ENCODE measurements around the gene CBFA2T2.
"Not testable (repeated sequence)": the region's sequence is repeated elsewhere in the genome, so short reads cannot be mapped to it uniquely, and the experiment has no call there.

Gene CBFA2T2

GRCh38 chr20:33553516-33553915, 63.6 kb downstream of the CBFA2T2 start:
- DNase-seq, result no peak

DNA sequence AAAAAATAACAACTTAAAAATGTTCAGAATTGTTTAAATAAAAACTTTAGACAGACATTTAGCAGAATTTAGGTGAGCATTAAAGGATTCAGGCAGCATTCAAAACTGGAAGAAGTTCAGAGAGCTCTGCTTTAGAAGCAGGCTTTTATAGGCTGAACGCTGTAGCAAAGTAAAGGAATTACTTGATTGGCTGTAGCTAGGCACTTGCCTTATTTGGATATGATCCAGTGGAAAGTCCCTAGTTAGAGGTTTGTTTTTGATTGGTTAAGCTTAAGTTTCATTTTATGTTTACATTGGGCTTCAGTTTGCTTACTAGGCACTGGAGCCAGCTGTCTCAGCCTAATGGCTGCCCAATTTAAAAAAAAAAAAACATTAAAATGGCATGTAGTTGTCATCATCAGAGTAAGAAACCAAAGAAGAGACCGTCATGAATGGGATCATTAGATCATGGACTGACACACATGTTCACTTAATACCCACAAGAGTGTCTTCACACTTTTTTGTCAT, 65.1 kb downstream of the CBFA2T2 start:
- DNase-seq, result peak; percentile 99

DNA sequence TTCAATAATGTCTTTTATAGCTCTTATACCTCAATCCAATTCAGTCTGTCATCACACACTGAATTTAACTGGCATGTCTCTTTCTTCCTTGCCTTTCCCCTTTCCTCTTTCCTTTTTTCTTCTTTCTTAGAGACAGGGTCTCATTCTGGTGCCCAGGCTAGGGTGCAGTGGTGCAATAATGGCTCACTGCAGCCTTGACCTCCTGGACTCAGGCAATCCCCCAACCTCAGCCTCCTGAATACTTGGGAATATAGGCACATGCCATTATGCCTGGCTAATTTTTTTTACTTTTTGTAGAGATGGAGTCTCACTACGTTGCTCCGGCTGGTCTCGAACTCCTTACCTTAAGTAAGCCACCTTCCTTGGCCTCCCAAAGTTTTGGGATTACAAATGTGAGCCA, 65.9 kb downstream of the CBFA2T2 start:
- DNase-seq, result no peak

DNA sequence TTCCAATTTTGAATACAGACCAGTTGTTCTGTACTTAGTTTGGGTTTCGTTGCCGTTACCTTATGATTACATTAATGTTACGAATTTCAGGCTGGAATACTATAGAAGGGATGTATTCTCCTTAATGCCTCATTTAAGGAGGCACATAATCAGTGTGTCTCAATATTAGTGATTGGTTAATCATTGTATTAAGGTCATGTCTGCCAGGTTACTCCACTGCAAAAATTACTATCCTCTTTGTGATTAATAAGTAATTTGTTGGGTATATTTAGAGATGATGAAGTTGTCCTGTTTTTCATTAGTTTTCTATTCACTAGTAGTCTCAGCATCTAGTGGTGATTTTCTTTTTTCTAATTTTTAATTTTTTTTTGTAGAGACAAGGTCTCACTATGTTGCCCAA, 66.3 kb downstream of the CBFA2T2 start:
- no peak for DNase-seq

GRCh38 chr20:33558348-33559144, 68.7 kb downstream of the CBFA2T2 start:
- no peak for DNase-seq

DNA sequence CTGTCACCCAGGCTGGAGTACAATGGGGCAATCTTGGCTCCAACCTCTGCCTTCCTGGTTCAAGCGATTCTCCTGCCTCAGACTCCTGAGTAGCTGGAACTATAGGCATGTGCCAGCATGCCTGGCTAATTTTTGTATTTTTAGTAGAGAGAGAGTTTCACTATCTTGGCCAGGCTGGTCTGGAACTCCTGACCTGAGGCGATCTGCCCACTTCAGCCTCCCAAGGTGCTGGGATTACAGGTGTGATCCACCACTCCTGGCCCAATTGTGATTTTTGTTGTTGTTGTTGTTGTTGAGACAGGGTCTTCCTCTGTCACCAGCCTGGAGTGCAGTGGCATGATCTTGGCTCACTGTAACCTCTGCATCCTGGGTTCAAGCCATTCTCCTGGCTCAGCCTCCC, 69.3 kb downstream of the CBFA2T2 start:
- no peak for DNase-seq

- DNase-seq, result no peak
Observed at GRCh38 chr20:33560026-33560425, 70.1 kb downstream of the CBFA2T2 start.

- DNase-seq, result not testable (repeated sequence)
Observed at GRCh38 chr20:33561053-33561452, 71.2 kb downstream of the CBFA2T2 start.

DNA sequence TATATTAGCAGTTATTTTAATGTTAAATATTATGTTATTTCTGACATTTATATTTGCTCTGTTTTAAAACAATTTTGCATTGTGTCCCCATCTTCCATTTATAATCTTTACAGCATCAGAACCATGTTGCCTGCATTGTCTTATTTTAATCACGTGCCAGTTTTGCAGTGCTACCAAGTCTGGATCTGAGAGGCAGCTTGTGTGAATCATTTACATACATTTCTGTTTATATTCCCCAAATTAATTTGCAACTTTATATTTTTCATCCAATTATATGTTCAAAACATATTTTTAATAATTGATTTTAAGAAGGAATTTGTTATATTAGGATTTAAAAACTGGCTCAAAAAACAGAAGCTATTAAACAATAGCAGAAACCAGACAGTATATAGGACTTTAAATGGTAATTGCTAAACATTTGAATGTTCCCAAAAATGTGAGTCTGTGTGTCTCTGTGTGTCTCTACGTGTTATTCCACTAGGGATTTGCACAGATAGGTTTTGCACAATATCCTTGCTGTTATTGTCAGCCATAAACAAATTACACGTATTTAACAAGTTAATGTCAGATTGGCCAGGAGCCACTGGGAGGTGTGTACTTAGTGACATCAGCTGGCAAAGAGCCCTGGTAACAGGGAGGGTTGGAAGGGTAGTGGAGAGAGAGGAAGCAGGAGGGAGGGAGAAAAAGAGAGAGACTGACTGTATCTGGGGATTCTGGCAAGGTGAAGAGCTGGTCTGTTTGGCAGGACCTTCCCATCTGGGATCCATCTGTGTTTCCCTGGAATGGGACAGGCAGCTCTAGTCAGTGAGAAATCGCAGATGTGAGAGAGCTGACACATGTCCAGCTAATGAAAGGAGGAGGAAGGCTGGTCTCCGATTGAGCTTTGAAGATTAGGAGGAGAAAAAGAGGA, 72.1 kb downstream of the CBFA2T2 start:
- DNase-seq, result peak; percentile 100

DNA sequence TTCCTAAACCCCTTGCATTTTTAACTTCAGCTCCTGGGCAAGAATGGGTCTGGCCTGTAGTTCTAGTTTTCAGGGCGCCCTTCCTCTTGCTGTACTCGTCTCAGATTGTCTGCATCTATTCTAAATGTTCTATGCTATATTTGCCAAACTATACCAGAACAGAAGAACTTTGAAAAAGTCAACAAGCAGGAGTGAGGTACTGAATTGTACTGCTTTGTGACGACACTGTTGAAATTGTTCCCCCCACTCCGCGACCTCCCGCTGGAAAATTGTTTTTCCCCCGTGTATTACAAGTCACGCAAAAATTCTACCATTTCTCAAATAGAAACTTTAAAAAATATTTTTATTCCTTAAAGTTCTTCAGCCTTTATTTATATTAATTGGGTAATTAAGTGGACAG, 73.9 kb downstream of the CBFA2T2 start:
- no peak for DNase-seq

DNA sequence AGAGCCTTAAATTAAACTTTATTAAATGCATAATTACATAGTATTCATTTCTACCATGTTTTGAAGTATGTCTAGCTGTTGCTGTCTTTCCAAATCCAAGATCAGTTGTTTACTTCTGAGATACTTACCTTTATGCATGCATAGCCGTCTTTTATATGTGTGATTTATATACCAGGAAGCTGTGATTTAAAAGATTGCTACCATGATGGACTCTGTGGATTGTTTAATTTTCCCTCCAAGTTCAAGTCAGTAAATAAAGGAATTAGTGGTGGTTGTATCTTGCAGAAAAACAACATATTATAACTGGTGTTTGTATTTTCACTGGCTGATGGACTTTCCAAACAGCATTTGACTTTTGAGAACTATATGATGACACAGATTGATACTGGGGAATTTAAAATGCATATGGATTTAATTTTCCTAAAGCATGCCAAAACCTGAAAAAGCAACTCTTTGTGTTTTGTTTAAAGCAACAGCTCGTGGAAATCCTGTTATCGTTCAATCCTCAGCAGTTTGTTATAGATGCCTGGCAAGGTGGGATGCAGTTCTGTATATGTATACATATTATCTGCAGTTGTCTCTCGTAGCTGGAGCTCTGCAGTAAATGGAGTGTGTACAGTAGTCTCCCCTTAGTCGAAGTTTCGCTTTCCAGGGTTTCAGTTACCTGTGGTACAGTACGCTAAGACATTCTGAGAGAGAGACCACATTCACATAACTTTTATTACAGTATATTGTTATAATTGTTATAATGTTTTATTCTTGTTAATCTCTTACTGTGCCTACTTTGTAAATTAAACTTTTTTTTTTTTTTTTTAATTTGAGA, 77.1 kb downstream of the CBFA2T2 start:
- DNase-seq, result no peak

DNA sequence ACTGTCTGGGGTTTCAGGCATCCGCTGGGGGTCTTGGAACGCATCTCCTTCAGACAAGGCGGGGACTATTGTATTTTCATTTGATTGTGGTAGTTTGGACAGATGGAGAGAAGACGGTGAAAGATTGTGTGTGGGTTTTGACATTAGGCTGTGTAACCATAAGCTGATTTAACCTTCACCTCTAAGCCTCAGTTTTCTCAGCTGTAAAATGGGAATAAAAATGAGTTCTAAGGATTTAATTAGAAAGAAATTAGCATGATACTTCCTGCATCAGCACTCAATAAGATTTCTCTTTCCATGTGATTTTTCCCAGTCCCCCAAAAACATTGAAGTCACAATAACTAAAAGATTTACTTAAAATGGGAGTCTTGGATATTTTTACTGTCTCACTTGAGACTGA, 78.1 kb downstream of the CBFA2T2 start:
- no peak for DNase-seq

DNA sequence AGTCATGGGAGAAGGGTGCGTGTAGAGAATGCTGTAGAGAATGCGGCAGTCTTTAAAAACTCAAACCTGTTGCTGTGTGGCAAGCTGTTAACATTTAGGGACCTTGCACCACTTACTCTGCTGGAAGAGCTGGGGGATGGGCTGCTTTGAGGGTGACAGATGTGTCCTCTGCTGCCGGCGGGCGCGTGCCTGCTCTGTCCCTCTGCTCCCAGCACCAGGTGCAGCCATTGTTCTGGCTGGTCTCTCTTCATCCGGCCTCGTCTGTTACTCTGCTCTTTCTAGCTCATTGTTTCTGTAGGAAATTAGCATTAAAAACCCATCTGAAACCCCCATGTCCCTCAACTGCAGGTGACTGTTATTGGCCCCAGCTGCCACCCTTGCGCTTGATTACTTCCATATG, 78.5 kb downstream of the CBFA2T2 start:
- peak; percentile 91 for DNase-seq

DNA sequence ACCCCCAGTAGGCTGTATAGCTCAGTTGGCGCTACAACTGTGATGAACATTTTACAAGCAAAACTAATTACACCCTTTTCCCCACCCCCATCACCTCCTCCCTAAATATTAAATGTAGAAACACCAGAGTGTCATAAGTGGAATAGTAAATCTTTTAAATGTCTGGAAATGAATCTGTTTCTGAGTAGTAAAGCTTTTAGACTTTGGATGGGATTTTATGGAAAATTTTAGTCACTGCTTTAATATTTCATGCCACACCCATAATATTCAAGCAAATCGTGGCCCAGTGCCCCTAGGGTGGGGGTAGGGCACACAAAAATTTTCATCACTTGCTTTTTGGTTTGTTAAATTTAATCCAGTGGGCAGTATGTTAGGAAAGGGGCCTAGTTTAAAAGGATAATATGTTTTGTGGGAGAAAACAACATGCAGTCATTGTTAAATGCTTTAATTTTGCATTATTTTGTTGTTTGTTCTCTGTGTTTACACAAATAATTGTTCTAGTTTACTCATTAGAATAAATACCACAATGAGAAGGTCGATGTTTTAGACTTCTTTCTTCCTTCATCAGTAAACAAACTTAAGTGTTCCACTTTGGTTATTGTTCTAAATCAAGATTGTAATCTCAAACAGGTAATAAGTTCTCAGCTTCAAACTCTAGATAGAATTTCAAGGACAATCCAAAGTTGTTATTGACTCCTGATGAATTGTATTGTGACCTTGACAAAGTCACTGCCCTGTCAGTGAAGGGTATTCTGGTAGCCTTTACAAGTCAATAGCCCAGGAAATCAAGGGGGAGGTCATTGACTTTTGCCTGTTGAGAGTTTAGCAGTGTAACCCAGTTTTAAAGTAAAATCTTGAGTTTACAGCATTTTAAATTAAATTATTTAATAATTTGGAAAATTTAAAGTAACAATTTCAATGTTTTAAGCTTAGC, 79.2 kb downstream of the CBFA2T2 start:
- no peak for DNase-seq

DNA sequence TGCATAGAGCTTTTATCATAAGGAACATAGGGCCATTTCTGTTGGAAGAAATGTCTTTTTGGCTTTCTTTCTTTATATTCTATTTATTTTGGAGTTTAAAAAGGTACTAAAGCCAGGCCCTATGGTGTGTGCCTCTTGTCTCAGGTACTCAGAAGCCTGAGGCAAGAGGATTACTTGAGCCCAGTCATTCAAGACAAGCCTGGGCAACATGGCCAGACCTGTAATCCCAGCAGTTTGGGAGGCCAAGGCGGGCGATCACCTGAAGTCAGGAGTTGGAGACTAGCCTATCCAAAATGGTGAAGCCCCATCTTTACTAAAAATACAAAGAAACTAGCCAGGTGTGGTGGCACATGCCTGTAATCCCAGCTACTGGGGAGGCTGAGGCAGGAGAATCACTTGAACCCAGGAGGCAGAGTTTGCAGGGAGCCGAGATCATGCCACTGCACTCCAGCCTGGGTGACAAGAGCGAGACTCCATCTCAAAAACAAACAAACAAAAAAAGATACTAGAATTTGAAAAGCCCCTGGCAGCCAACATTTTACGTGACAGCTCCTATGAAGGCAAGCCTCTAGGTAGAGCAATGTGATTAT, 80.0 kb downstream of the CBFA2T2 start:
- DNase-seq, result no peak

DNA sequence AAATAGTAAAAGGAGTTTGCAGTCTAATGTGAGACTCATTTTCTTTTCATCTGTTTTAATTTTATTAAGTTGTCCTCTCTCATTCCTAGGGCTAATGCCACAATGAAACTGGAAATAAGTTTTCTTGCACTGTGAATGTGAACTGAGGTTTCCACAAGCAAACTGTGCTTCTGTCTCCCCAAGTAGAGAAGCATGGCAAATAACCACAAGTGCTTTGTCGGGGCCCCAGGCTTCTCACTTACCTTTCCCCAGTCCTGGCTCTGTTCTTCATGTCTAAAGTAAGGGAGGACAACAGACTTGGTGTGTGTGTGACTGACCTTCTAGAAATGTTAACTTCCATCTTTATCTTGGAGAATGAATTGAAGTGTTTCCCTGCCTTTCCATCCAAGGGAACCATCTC, 80.8 kb downstream of the CBFA2T2 start:
- DNase-seq, result no peak

- not testable (repeated sequence) for DNase-seq
Observed at GRCh38 chr20:33573268-33573667, 83.4 kb downstream of the CBFA2T2 start.

GRCh38 chr20:33575282-33575681, 85.4 kb downstream of the CBFA2T2 start:
- DNase-seq, result no peak

DNA sequence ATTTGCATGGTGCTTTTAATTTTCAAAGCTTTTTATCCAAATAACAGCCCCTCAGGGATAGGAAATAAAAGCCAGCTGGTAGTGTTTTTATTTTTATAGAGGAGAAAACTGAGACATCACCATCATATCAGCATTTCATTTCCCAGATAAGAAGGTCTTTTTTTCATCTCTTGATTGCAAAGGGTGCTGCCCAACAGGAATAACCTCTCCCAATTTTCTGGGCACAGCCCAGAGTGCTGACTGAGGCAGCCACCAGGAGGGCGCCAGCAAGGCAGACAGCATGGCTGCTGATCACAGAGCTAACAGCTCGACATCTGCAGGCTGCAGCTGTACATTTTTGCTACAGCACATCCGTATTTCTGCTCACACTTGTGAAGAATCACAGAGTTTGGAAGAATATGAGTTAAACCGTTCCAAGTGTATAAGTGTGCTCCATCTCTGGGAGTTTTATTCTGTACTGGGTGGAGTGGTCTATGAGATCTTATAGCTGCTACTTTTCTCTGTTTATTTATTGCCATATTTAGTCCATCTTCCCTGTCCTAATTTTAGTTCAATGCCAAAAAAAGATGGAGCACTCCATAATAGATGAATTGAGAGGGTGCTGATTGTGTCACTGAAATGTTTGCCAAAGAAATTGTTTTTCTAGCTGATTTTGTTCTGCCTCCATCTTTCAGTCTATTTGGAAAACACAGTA, 86.7 kb downstream of the CBFA2T2 start:
- peak; percentile 72 for DNase-seq

DNA sequence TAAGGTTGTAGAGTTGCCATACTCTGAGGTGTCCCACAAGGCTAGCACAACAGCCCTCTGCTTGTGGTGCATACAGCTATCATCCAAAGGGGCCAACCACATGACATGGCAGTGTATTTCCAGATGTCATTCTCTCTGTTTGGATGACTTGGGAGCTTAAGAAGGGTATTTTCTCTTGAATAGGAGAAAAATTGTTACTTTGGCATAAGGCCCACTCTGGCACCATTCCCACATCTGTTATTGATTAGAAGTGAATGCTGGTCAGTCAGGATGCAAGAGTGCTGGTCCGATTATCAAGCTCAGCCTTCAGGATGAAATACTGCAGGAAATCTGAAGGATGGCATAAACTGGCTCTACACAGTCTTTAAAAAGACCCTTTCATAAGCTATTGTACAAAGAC, 88.6 kb downstream of the CBFA2T2 start:
- no peak for DNase-seq

GRCh38 chr20:33583143-33583542, 93.2 kb downstream of the CBFA2T2 start:
- no peak for DNase-seq

All from DMS 273 treated with DMSO at 0.1 percent for 48 hours (cell line).